ENCODE measurements around the gene MBL2.

GRCh38 chr10:52772623-52773022 is at the start of gene MBL2:
- no peak for TF ChIP-seq REST (IDR thresholded peaks at IDR 0.05; ENCODE audit: insufficient read depth in 1 of 2, low read depth in 2 of 2, low read length in 1 of 2)
- TF ChIP-seq CTCF (IDR thresholded peaks at IDR 0.05): no peak
- TF ChIP-seq POLR2AphosphoS5 (IDR thresholded peaks at IDR 0.05; ENCODE audit: low read depth, low read length): no peak
- no peak for TF ChIP-seq SIN3A (IDR thresholded peaks at IDR 0.05; ENCODE audit: borderline replicate concordance, insufficient read depth, low read depth, low read length)
